GM23338 (cell line): ENCODE data around the gene LRIT3. TPM values are rescaled to one million over a fixed set of nuclear protein-coding genes. Genes with fewer than 3 reads are reported as not detected.

Experiments
- ATAC-seq: fragments of 200-7000 bp; cut with Tn5 transposase; 3 replicates; pipeline ENCODE4 v1.9.1; 2020
- DNase-seq: peaks from one replicate; pipeline ENCODE4 v3.0.0-alpha.2; 2015; ENCODE audit warnings: low spot score
- H2AFZ ChIP-seq: fragments of 200-600 bp; sonication (generic); 2 replicates; pipeline ENCODE4 v1.8.0; 2016; ENCODE audit warnings: antibody characterized with exemption, mild to moderate bottlenecking, moderate library complexity
- H3F3A ChIP-seq: fragments of 200-600 bp; sonication (generic); replicated peaks from 2 replicates; pipeline ENCODE4 v1.8.0; 2017; ENCODE audit warnings: antibody characterized with exemption, mixed run types, low read depth
- H3K27ac ChIP-seq: fragments of 200-600 bp; sonication (generic); 2 replicates; pipeline ENCODE4 v1.6.1; 2016; ENCODE audit warnings: low read depth
- H3K27me3 ChIP-seq: fragments of 200-600 bp; sonication (generic); 2 replicates; pipeline ENCODE4 v1.8.0; 2016; ENCODE audit warnings: mild to moderate bottlenecking, mixed run types, moderate library complexity; ENCODE audit not compliant: insufficient read depth
- H3K36me3 ChIP-seq: fragments of 200-600 bp; sonication (generic); 2 replicates; pipeline ENCODE4 v1.8.0; 2016; ENCODE audit warnings: mild to moderate bottlenecking; ENCODE audit not compliant: insufficient read depth
- H3K4me1 ChIP-seq: fragments of 200-600 bp; sonication (generic); 2 replicates; pipeline ENCODE4 v1.8.0; 2016; ENCODE audit warnings: mild to moderate bottlenecking, moderate library complexity; ENCODE audit not compliant: insufficient read depth
- H3K4me2 ChIP-seq: fragments of 200-600 bp; sonication (generic); 2 replicates; pipeline ENCODE4 v1.7.1; 2017; ENCODE audit warnings: mixed run types
- H3K4me3 ChIP-seq: fragments of 200-600 bp; sonication (generic); 2 replicates; pipeline ENCODE4 v1.6.1; 2016; ENCODE audit warnings: mixed run types
- H3K79me2 ChIP-seq: fragments of 200-600 bp; sonication (generic); replicated peaks from 2 replicates; pipeline ENCODE4 v1.8.0; 2017; ENCODE audit warnings: mild to moderate bottlenecking; ENCODE audit not compliant: insufficient read depth
- H3K9me2 ChIP-seq: fragments of 200-600 bp; sonication (generic); 2 replicates; pipeline ENCODE4 v1.8.0; 2017; ENCODE audit not compliant: insufficient read depth
- H4K20me1 ChIP-seq: fragments of 200-600 bp; sonication (generic); replicated peaks from 2 replicates; pipeline ENCODE4 v1.8.0; 2017; ENCODE audit warnings: mild to moderate bottlenecking; ENCODE audit not compliant: insufficient read depth
- H3K27ac Mint-ChIP-seq: 2 replicates; pipeline ENCODE4 v1.8.0; 2020; ENCODE audit warnings: inconsistent platforms, mild to moderate bottlenecking, moderate library complexity, mixed read lengths
- H3K27me3 Mint-ChIP-seq: 3 replicates; pipeline ENCODE4 v1.8.0; 2022; ENCODE audit warnings: low read depth, mild to moderate bottlenecking, moderate library complexity, mixed read lengths, inconsistent platforms; ENCODE audit not compliant: insufficient read depth, poor library complexity
- H3K36me3 Mint-ChIP-seq: 3 replicates; pipeline ENCODE4 v1.8.0; 2021; ENCODE audit warnings: low read depth, mild to moderate bottlenecking, inconsistent platforms, moderate library complexity, mixed read lengths
- H3K4me1 Mint-ChIP-seq: 3 replicates; pipeline ENCODE4 v1.8.0; 2020; ENCODE audit warnings: mild to moderate bottlenecking, inconsistent platforms, mixed read lengths
- H3K4me3 Mint-ChIP-seq: 3 replicates; pipeline ENCODE4 v1.8.0; 2021; ENCODE audit warnings: moderate library complexity, mild to moderate bottlenecking, inconsistent platforms, mixed read lengths
- H3K9me3 Mint-ChIP-seq: 3 replicates; pipeline ENCODE4 v1.8.0; 2020; ENCODE audit warnings: moderate library complexity, mild to moderate bottlenecking, inconsistent platforms, mixed read lengths
- CREB1 ChIP-seq: fragments of 250-450 bp; sonication (Bioruptor Pico); IDR thresholded peaks from 2 replicates; pipeline ENCODE4 v1.5.0; 2020; ENCODE audit warnings: low read depth, mild to moderate bottlenecking, moderate library complexity
- CTCF ChIP-seq, 2 experiments: fragments of 200-600 bp in 1 of 2; sonication (generic) in 1 of 2; conservative IDR thresholded peaks; 2 replicates each; pipeline versions ENCODE4 v1.5.1 to v1.6.1; 2016 to 2017; ENCODE audit warnings: antibody characterized with exemption in 2 of 2, low read depth in 2 of 2, mild to moderate bottlenecking in 2 of 2, moderate library complexity in 1 of 2
- EZH2 ChIP-seq: fragments of 200-600 bp; sonication (generic); IDR thresholded peaks from one replicate; pipeline ENCODE4 v1.8.0; 2017; ENCODE audit warnings: antibody characterized with exemption, mild to moderate bottlenecking, low read depth; ENCODE audit not compliant: unreplicated experiment
- ZNF462 ChIP-seq: fragments of 250-450 bp; sonication (Bioruptor Pico); IDR thresholded peaks from 2 replicates; pipeline ENCODE4 v1.5.0; 2020; ENCODE audit warnings: mild to moderate bottlenecking, moderate library complexity
- polyA plus RNA-seq: library from polyadenylated mRNA; unstranded; fragments of >200 nt; fragmentation: Nextera tagmentation; extraction: Ambion mirVana; gene quantifications from 2 replicates; pipeline ENCODE4 v1.2.1, GENCODE V29; 2016
- total RNA-seq: library from RNA; depleted of rRNA; stranded (reverse); fragments of >200 nt; shearing (Covaris generic); gene quantifications from 2 replicates; pipeline ENCODE4 v1.2.3, GENCODE V29; 2014

Gene LRIT3
- total and polyA plus RNA-seq, 2 experiments from 2014 or later, result 0.14 TPM; not detected in 1

GRCh38 chr4:109877400-109877799 is 29.5 kb downstream of the LRIT3 start (continued):
- TF ChIP-seq ZNF462, result no peak

- H3K27me3 Mint-ChIP-seq, result peaks cover 4% of the 10 kb centered on the region
- Histone ChIP-seq H4K20me1 (no peaks in the 10 kb centered on the region), H2AFZ (no peak overlapping the region), H3K4me1 (no peaks in the 10 kb centered on the region), H3K27me3 (no peaks in the 10 kb centered on the region), H3K36me3 (no peaks in the 10 kb centered on the region), H3K9me2 (no peaks in the 10 kb centered on the region), H3K4me3 (no peak overlapping the region), H3K27ac (no peak overlapping the region), H3F3A (no peaks in the 10 kb centered on the region), H3K4me2 (no peak overlapping the region), H3K79me2 (no peaks in the 10 kb centered on the region)
- no peaks in the 10 kb centered on the region for H3K36me3 Mint-ChIP-seq
- ATAC-seq (no peak), DNase-seq (no peak)
- no peaks in the 10 kb centered on the region; the same call in 2 of the 3 replicates for H3K9me3 Mint-ChIP-seq
- H3K4me3 Mint-ChIP-seq, result no peak overlapping the region
- H3K4me1 Mint-ChIP-seq, result no peaks in the 10 kb centered on the region; the same call in 2 of the 3 replicates
- no peak overlapping the region for H3K27ac Mint-ChIP-seq
- TF ChIP-seq CREB1 (CRISPR knock-in tag) (no peak), ZNF462 (no peak), CTCF (conservative IDR thresholded peaks at IDR 0.05; ENCODE audit: low read depth in 2 of 2) (no peak), EZH2 (no peak)
These were observed 30.4 kb downstream of the LRIT3 start for GRCh38 chr4:109878355-109878754.
